IMR-90 (cell line): Measurements from ENCODE around the gene TFE3. TPM values are rescaled to one million over a fixed set of nuclear protein-coding genes. Genes with fewer than 3 reads are reported as not detected.
A peak's percentile ranks its signal among the peaks of the same experiment; 100 is the strongest.

Experiments used
- ATAC-seq: fragments of 200-7000 bp; cut with Tn5 transposase; 2 replicates; pipeline ENCODE4 v1.9.1; 2020; ENCODE audit warnings: low read depth, mild to moderate bottlenecking, moderate library complexity
- BruUV-seq: library from RNA; stranded (reverse); fragments of 400-500 nt; replicated peaks from 2 replicates; lab custom pipeline; 2021; lab: Mats Ljungman, UMichigan
- CTCF ChIA-PET: fragments of 300-600 bp; formaldehyde crosslinking; extraction: SDS; loops from one replicate; lab custom pipeline; 2021; ENCODE audit warnings: antibody characterized with exemption; lab: Yijun Ruan, JAX
- POLR2A ChIA-PET: fragments of 300-600 bp; sonication (Branson Sonifier 250); formaldehyde crosslinking; loops from one replicate; lab custom pipeline; 2022; ENCODE audit warnings: antibody characterized with exemption; ENCODE audit not compliant: unreplicated experiment; lab: Charles Lee
- DNase-seq: peaks from one replicate; pipeline ENCODE4 v3.0.0; 2013
- H2AFZ ChIP-seq: replicated peaks from 2 replicates; pipeline ENCODE3; 2013; ENCODE audit warnings: low read length, mild to moderate bottlenecking; ENCODE audit not compliant: poor library complexity
- H2AK5ac ChIP-seq: 2 replicates; pipeline ENCODE4 v1.6.1; 2013; ENCODE audit warnings: low read depth, low read length, inconsistent platforms
- H2AK9ac ChIP-seq: replicated peaks from 2 replicates; pipeline ENCODE3; 2013; ENCODE audit warnings: mild to moderate bottlenecking, low read depth, low read length, moderate library complexity; ENCODE audit not compliant: poor library complexity
- H2BK120ac ChIP-seq: 2 replicates; pipeline ENCODE4 v1.6.1; 2013; ENCODE audit warnings: low read depth, low read length, inconsistent platforms
- H2BK15ac ChIP-seq: 3 replicates; pipeline ENCODE4 v1.6.1; 2013; ENCODE audit warnings: low read depth, low read length, inconsistent platforms
- H2BK20ac ChIP-seq: 2 replicates; pipeline ENCODE4 v1.6.1; 2013; ENCODE audit warnings: low read depth, mild to moderate bottlenecking, inconsistent platforms, low read length, moderate library complexity
- H2BK5ac ChIP-seq: 2 replicates; pipeline ENCODE4 v1.6.1; 2013; ENCODE audit warnings: mild to moderate bottlenecking, low read depth, low read length, inconsistent platforms; ENCODE audit not compliant: poor library complexity, severe bottlenecking
- H3K14ac ChIP-seq: replicated peaks from 2 replicates; pipeline ENCODE4 v1.6.1; 2013; ENCODE audit warnings: low read depth, low read length, inconsistent platforms
- H3K18ac ChIP-seq: 2 replicates; pipeline ENCODE4 v1.6.1; 2013; ENCODE audit warnings: low read depth, low read length, control low read depth
- H3K23ac ChIP-seq: 2 replicates; pipeline ENCODE4 v1.6.1; 2013; ENCODE audit warnings: low read depth, low read length, inconsistent platforms
- H3K27ac ChIP-seq: 2 replicates; pipeline ENCODE4 v1.5.1; 2013; ENCODE audit warnings: mild to moderate bottlenecking, control low read depth, low read length; ENCODE audit not compliant: insufficient read depth
- H3K27me3 ChIP-seq: 2 replicates; pipeline ENCODE4 v1.6.1; 2013; ENCODE audit warnings: low read length; ENCODE audit not compliant: control insufficient read depth, insufficient read depth
- H3K36me3 ChIP-seq: 2 replicates; pipeline ENCODE4 v1.6.1; 2013; ENCODE audit warnings: low read length, mixed read lengths; ENCODE audit not compliant: control insufficient read depth, insufficient read depth
- H3K4ac ChIP-seq: 2 replicates; pipeline ENCODE4 v1.6.1; 2013; ENCODE audit warnings: low read depth, low read length, inconsistent platforms
- H3K4me1 ChIP-seq: 2 replicates; pipeline ENCODE4 v1.6.1; 2013; ENCODE audit warnings: low read length, mixed read lengths; ENCODE audit not compliant: control insufficient read depth, insufficient read depth
- H3K4me2 ChIP-seq: 2 replicates; pipeline ENCODE4 v1.6.1; 2013; ENCODE audit warnings: low read depth, mild to moderate bottlenecking, control low read depth, low read length, moderate library complexity
- H3K4me3 ChIP-seq: 2 replicates; pipeline ENCODE4 v1.5.1; 2013; ENCODE audit warnings: low read depth, mild to moderate bottlenecking, control low read depth, low read length, moderate library complexity; ENCODE audit not compliant: insufficient read depth
- H3K56ac ChIP-seq: 2 replicates; pipeline ENCODE4 v1.6.1; 2013; ENCODE audit warnings: low read length, inconsistent platforms; ENCODE audit not compliant: insufficient read depth; ENCODE audit errors: extremely low read depth
- H3K79me1 ChIP-seq, 2 experiments: 2 replicates each; pipeline ENCODE4 v1.6.1; 2013; ENCODE audit warnings: low read length in 2 of 2, inconsistent platforms in 1 of 2, low read depth in 1 of 2
- H3K9ac ChIP-seq: 2 replicates; pipeline ENCODE4 v1.6.1; 2013; ENCODE audit warnings: low read depth, low read length, control low read depth
- H3K9me1 ChIP-seq: 2 replicates; pipeline ENCODE4 v1.6.1; 2013; ENCODE audit warnings: low read length, inconsistent platforms; ENCODE audit not compliant: insufficient read depth
- H3K9me3 ChIP-seq: 2 replicates; pipeline ENCODE4 v1.6.1; 2013; ENCODE audit warnings: low read length; ENCODE audit not compliant: control insufficient read depth, insufficient read depth
- H4K20me1 ChIP-seq: 2 replicates; pipeline ENCODE4 v1.6.1; 2013; ENCODE audit warnings: low read length, inconsistent platforms; ENCODE audit not compliant: insufficient read depth
- H4K5ac ChIP-seq: 2 replicates; pipeline ENCODE4 v1.6.1; 2013; ENCODE audit warnings: mild to moderate bottlenecking, low read depth, low read length, control low read depth
- H4K8ac ChIP-seq, 2 experiments: 2 replicates each; pipeline ENCODE4 v1.6.1; 2013; ENCODE audit warnings: low read depth in 2 of 2, low read length in 2 of 2, control low read depth in 1 of 2, inconsistent platforms in 1 of 2
- H4K91ac ChIP-seq: 2 replicates; pipeline ENCODE4 v1.6.1; 2013; ENCODE audit warnings: low read depth, low read length, inconsistent platforms; ENCODE audit not compliant: insufficient read depth
- CHD1 ChIP-seq: IDR thresholded peaks from 2 replicates; pipeline ENCODE4 v1.6.1; 2012; ENCODE audit warnings: low read depth, low read length, improper control_type of control experiment
- FOS ChIP-seq: fragments of 150-350 bp; IDR thresholded peaks from 2 replicates; pipeline ENCODE4 v1.6.1; 2016; ENCODE audit warnings: low read depth, low read length
- MAZ ChIP-seq: IDR thresholded peaks from 2 replicates; pipeline ENCODE4 v1.6.1; 2012; ENCODE audit warnings: low read depth, mild to moderate bottlenecking, low read length, improper control_type of control experiment, moderate library complexity, borderline replicate concordance
- MXI1 ChIP-seq: IDR thresholded peaks from 2 replicates; pipeline ENCODE4 v1.6.1; 2012; ENCODE audit warnings: low read depth, mild to moderate bottlenecking, low read length, moderate library complexity, borderline replicate concordance
- POLR2A ChIP-seq: IDR thresholded peaks from 2 replicates; pipeline ENCODE4 v1.6.1; 2012; ENCODE audit warnings: mild to moderate bottlenecking, low read depth, low read length
- RAD21 ChIP-seq: IDR thresholded peaks from 2 replicates; pipeline ENCODE4 v1.6.1; 2012; ENCODE audit warnings: low read length, improper control_type of control experiment
- RCOR1 ChIP-seq: IDR thresholded peaks from 2 replicates; pipeline ENCODE4 v1.6.1; 2012; ENCODE audit warnings: mild to moderate bottlenecking, low read length, improper control_type of control experiment; ENCODE audit not compliant: insufficient replicate concordance
- RFX5 ChIP-seq: IDR thresholded peaks from 2 replicates; pipeline ENCODE4 v1.8.0; 2012; ENCODE audit warnings: low read depth, mild to moderate bottlenecking, low read length, moderate library complexity
- SMC3 ChIP-seq: fragments of 150-350 bp; IDR thresholded peaks from 2 replicates; pipeline ENCODE4 v1.6.1; 2016; ENCODE audit warnings: low read depth, mild to moderate bottlenecking, antibody characterized with exemption, low read length, moderate library complexity
- WGBS, 2 experiments: methylation state at CpG; one replicate each; pipeline versions ENCODE4 v1.1.5 to v1.1.7; 2013; ENCODE audit warnings: missing lambda C conversion rate in 2 of 2; ENCODE audit not compliant: insufficient read length in 1 of 2; ENCODE audit errors: extremely low coverage in 2 of 2; 5-methylcytosine and 5-hydroxymethylcytosine counted together
- dilution Hi-C: fragments of 300-500 bp; cut with HindIII; formaldehyde crosslinking; loops from one replicate; pipeline ENCODE4 v1.14.3; 2018; ENCODE audit warnings: low sequenced_read_pairs; ENCODE audit not compliant: unreplicated experiment
- in situ Hi-C: fragments of 300-500 bp; cut with MboI; formaldehyde crosslinking; loops from 3 replicates; pipeline ENCODE4 v1.14.3; 2019; ENCODE audit warnings: low sequenced_read_pairs, inconsistent platforms, mixed read lengths
- intact Hi-C: fragments of 100-400 bp; cut with micrococcal nuclease; formaldehyde crosslinking; loops from 2 replicates; pipeline ENCODE4 v1.10.0; 2022
- polyA plus RNA-seq, 3 experiments: library from polyadenylated mRNA; depleted of rRNA; stranded (reverse); fragments of >200 nt; gene quantifications; 2 replicates each; pipeline ENCODE4 v1.2.3, GENCODE V29; 2012; ENCODE audit warnings: low replicate concordance in 1 of 3
- total RNA-seq: library from RNA; depleted of rRNA; stranded (reverse); fragments of >200 nt; gene quantifications from 2 replicates; pipeline ENCODE4 v1.2.3, GENCODE V29; 2012

Gene TFE3
- total and polyA plus RNA-seq, 2 of the 4 experiments (the other 2 are of a cell fraction) = 24.4 to 40.5 TPM

DNA sequence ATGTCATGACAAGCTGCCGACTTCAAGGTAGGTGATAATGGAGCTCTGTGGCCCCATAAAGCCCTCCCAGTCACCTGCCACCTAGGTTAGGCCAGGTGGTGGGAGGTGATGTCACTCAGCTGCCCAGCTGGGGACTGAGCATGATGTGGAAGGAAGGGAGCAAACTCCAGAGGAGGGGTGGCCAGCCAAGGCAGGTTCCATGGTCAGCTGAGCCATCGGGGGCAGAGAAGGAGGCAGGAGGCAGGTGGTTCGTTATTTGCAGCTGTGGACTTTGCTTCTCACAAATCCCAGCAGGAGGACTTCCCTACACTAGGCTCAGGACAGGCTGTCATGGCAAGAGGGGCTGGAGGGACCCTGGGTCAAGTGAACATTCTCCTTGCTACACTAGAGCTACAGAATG, 17.8 kb upstream of the TFE3 start:
- no peak overlapping the region for H3K4me3 ChIP-seq
- no TSS peak for BruUV-seq
- no peak overlapping the region for H4K91ac ChIP-seq
- H3K9me3 ChIP-seq = no peaks in the 10 kb centered on the region
- H3K79me1 ChIP-seq = no peaks in the 10 kb centered on the region
- ATAC-seq = no peak
- in situ Hi-C loops (loop anchor here (25.0 kb wide), 1 partner anchor 99 kb away; the partner anchor contains the start of genes KCND1 and OTUD5), intact Hi-C loops (no loop called here), dilution Hi-C loops (no loop called here)
- H3K27ac ChIP-seq = no peak overlapping the region
- no peaks in the 10 kb centered on the region; the same call in 1 of the 2 replicates for H4K20me1 ChIP-seq
- no peak overlapping the region for H3K4me2 ChIP-seq
- H4K5ac ChIP-seq = no peak overlapping the region
- H2AFZ ChIP-seq = no peak overlapping the region
- ChIA-PET CTCF (no interaction called here), POLR2A (no interaction called here)
- no peak overlapping the region for H3K4ac ChIP-seq
- no peaks in the 10 kb centered on the region for H3K27me3 ChIP-seq
- no peaks in the 10 kb centered on the region for H3K4me1 ChIP-seq
- no peaks in the 10 kb centered on the region for H3K9me1 ChIP-seq
- H2AK9ac ChIP-seq = peak overlapping the region; percentile 55
- DNase-seq = no peak
- H3K23ac ChIP-seq = no peak overlapping the region
- no peak overlapping the region for H2AK5ac ChIP-seq
- WGBS, 2 experiments = no CpG with 5 or more reads among the region's 3 CpGs
- peaks cover 3% of the 10 kb centered on the region; the same call in 1 of the 2 replicates for H3K36me3 ChIP-seq
- TF ChIP-seq CHD1 (no peak), MAZ (no peak), POLR2A (no peak), FOS (no peak), RFX5 (no peak), RCOR1 (no peak), SMC3 (no peak), RAD21 (no peak), MXI1 (no peak)
- H2BK20ac ChIP-seq = no peak overlapping the region
- no peak overlapping the region for H2BK15ac ChIP-seq
- no peak overlapping the region for H2BK120ac ChIP-seq
- H3K9ac ChIP-seq = no peak overlapping the region
- no peak overlapping the region for H4K8ac ChIP-seq
- H2BK5ac ChIP-seq = no peak overlapping the region
- no peak overlapping the region for H3K14ac ChIP-seq
- H3K18ac ChIP-seq = no peak overlapping the region
- no peak overlapping the region for H3K56ac ChIP-seq
